Liver (tissue), 3 donors: Measurements from ENCODE around the gene PIP4K2A.

ENCODE experiments used
- CTCF ChIP-seq: fragments of 150-350 bp; IDR thresholded peaks from 2 replicates; pipeline ENCODE4 v1.5.1; 2017; ENCODE audit warnings: improper control_type of control experiment, low read depth, low read length; ENCODE audit not compliant: missing input control
- HNF4G ChIP-seq: IDR thresholded peaks from 2 replicates; pipeline ENCODE4 v1.6.1; 2016; ENCODE audit warnings: antibody characterized with exemption
- JUND ChIP-seq, 2 donors: IDR thresholded peaks; 2 replicates each; pipeline ENCODE4 v1.6.1; 2016; ENCODE audit warnings: antibody characterized with exemption in 2 of 2
- MAX ChIP-seq: IDR thresholded peaks from 2 replicates; pipeline ENCODE4 v1.6.1; 2016; ENCODE audit warnings: antibody characterized with exemption
- NR2F2 ChIP-seq: IDR thresholded peaks from 2 replicates; pipeline ENCODE4 v1.6.1; 2016; ENCODE audit warnings: antibody characterized with exemption
- REST ChIP-seq: IDR thresholded peaks from 2 replicates; pipeline ENCODE4 v1.6.1; 2016; ENCODE audit warnings: antibody characterized with exemption, mild to moderate bottlenecking
- TAF1 ChIP-seq: conservative IDR thresholded peaks from 2 replicates; pipeline ENCODE4 v1.6.1; 2016; ENCODE audit warnings: antibody characterized with exemption, mild to moderate bottlenecking
- YY1 ChIP-seq: IDR thresholded peaks from 2 replicates; pipeline ENCODE4 v1.6.1; 2016; ENCODE audit warnings: antibody characterized with exemption, mild to moderate bottlenecking
- donor health status: healthy.
- donor health status: healthy.

- no peak for TF ChIP-seq NR2F2
- TF ChIP-seq CTCF: no peak
- TF ChIP-seq TAF1: no peak
- TF ChIP-seq REST: no peak
- TF ChIP-seq JUND (IDR thresholded peaks at IDR 0.05): no peak
- TF ChIP-seq MAX: no peak
- TF ChIP-seq HNF4G: no peak
- TF ChIP-seq YY1: no peak
Observed at GRCh38 chr10:22593636-22594198, 120.7 kb downstream of the PIP4K2A start.
